Neuronal stem cell (in vitro differentiated cells): ENCODE results near the gene SUCLG2.

ENCODE experiments used
- DNase-seq: peaks from one replicate; pipeline ENCODE4 v3.0.0-alpha.2; 2013; ENCODE audit warnings: low spot score
- H2AFZ ChIP-seq: one replicate; pipeline ENCODE4 v1.6.1; 2013; ENCODE audit warnings: mild to moderate bottlenecking, low read length, inconsistent platforms
- H2AK5ac ChIP-seq: 2 replicates; pipeline ENCODE4 v1.6.1; 2013; ENCODE audit warnings: low read depth, mild to moderate bottlenecking, inconsistent platforms, low read length, moderate library complexity, mixed read lengths
- H2BK120ac ChIP-seq: 2 replicates; pipeline ENCODE4 v1.6.1; 2013; ENCODE audit warnings: low read depth, mild to moderate bottlenecking, inconsistent platforms, low read length, moderate library complexity, mixed read lengths
- H2BK12ac ChIP-seq: one replicate; pipeline ENCODE4 v1.6.1; 2013; ENCODE audit warnings: low read length, inconsistent platforms
- H2BK15ac ChIP-seq: 2 replicates; pipeline ENCODE4 v1.6.1; 2013; ENCODE audit warnings: mild to moderate bottlenecking, low read length, inconsistent platforms, mixed read lengths
- H2BK5ac ChIP-seq: one replicate; pipeline ENCODE4 v1.6.1; 2013; ENCODE audit warnings: inconsistent platforms, mild to moderate bottlenecking, low read length, moderate library complexity
- H3K14ac ChIP-seq: one replicate; pipeline ENCODE4 v1.6.1; 2013; ENCODE audit warnings: low read length, inconsistent platforms
- H3K18ac ChIP-seq: 2 replicates; pipeline ENCODE4 v1.6.1; 2013; ENCODE audit warnings: low read length, inconsistent platforms
- H3K23ac ChIP-seq: 2 replicates; pipeline ENCODE4 v1.6.1; 2013; ENCODE audit warnings: low read depth, mild to moderate bottlenecking, mixed read lengths, low read length, inconsistent platforms; ENCODE audit not compliant: poor library complexity
- H3K27ac ChIP-seq: replicated peaks from 3 replicates; pipeline ENCODE4 v1.5.1; 2013; ENCODE audit warnings: low read length, inconsistent platforms
- H3K27me3 ChIP-seq, 3 experiments: 2 replicates each; pipeline ENCODE4 v1.6.1; 2013; ENCODE audit warnings: low read length in 3 of 3, mild to moderate bottlenecking in 2 of 3, inconsistent platforms in 1 of 3, low read depth in 1 of 3, mixed read lengths in 1 of 3, moderate library complexity in 1 of 3; ENCODE audit not compliant: control insufficient read depth in 3 of 3, insufficient read depth in 3 of 3
- H3K36me3 ChIP-seq, 2 donors: replicated peaks in 1 of 2; 2 replicates each; pipeline ENCODE4 v1.6.1; 2013; ENCODE audit warnings: low read length in 2 of 2; ENCODE audit not compliant: control insufficient read depth in 2 of 2, insufficient read depth in 2 of 2
- H3K4ac ChIP-seq: 2 replicates; pipeline ENCODE4 v1.6.1; 2013; ENCODE audit warnings: inconsistent platforms, mild to moderate bottlenecking, low read length, moderate library complexity
- H3K4me1 ChIP-seq, 2 donors: 1 replicate in 1 of 2; 2 replicates in 1 of 2; pipeline ENCODE4 v1.6.1; 2013; ENCODE audit warnings: low read length in 2 of 2, low read depth in 1 of 2; ENCODE audit not compliant: control insufficient read depth in 2 of 2, insufficient read depth in 1 of 2
- H3K4me2 ChIP-seq: one replicate; pipeline ENCODE4 v1.6.1; 2013; ENCODE audit warnings: mild to moderate bottlenecking, low read length, inconsistent platforms; ENCODE audit not compliant: insufficient read depth, poor library complexity, severe bottlenecking
- H3K4me3 ChIP-seq, 2 donors: 2 replicates each; pipeline ENCODE4 v1.5.1; 2013; ENCODE audit warnings: low read length in 2 of 2, mild to moderate bottlenecking in 2 of 2, inconsistent platforms in 1 of 2, moderate library complexity in 1 of 2
- H3K79me1 ChIP-seq: one replicate; pipeline ENCODE4 v1.6.1; 2013; ENCODE audit warnings: low read depth, mild to moderate bottlenecking, inconsistent platforms, low read length, moderate library complexity
- H3K9ac ChIP-seq: one replicate; pipeline ENCODE4 v1.6.1; 2013; ENCODE audit warnings: mild to moderate bottlenecking, low read depth, low read length, inconsistent platforms; ENCODE audit not compliant: poor library complexity
- H3K9me3 ChIP-seq, 2 donors: replicated peaks in 1 of 2; 2 replicates each; pipeline versions ENCODE3 to v1.6.1; 2013; ENCODE audit warnings: low read length in 2 of 2, mild to moderate bottlenecking in 2 of 2, inconsistent platforms in 1 of 2, low read depth in 1 of 2, mixed read lengths in 1 of 2, moderate library complexity in 1 of 2; ENCODE audit not compliant: control insufficient read depth in 2 of 2, insufficient read depth in 1 of 2
- H4K8ac ChIP-seq: one replicate; pipeline ENCODE4 v1.6.1; 2013; ENCODE audit warnings: low read depth, mild to moderate bottlenecking, inconsistent platforms, low read length, moderate library complexity
- H4K91ac ChIP-seq: one replicate; pipeline ENCODE4 v1.6.1; 2013; ENCODE audit warnings: low read length, low read depth, mild to moderate bottlenecking, inconsistent platforms; ENCODE audit not compliant: poor library complexity
- WGBS, 2 donors: extraction: QIAGEN DNeasy Blood & Tissue Kit; methylation state at CpG; one replicate each; pipeline ENCODE4 v1.1.7; 2013; ENCODE audit warnings: missing lambda C conversion rate in 2 of 2, mixed read lengths in 1 of 2; ENCODE audit not compliant: insufficient read length in 2 of 2, insufficient replicate concordance in 1 of 2; ENCODE audit errors: extremely low coverage in 2 of 2; 5-methylcytosine and 5-hydroxymethylcytosine counted together

The SUCLG2 gene

GRCh38 chr3:67564973-67565372 lies 89.4 kb downstream of the SUCLG2 start:
- peaks cover 0 to 4% of the 10 kb centered on the region in 2 donors for H3K9me3 ChIP-seq
- no peak overlapping the region for H3K23ac ChIP-seq
- no peak for DNase-seq
- no peak overlapping the region for H2BK120ac ChIP-seq
- no peak overlapping the region for H2BK5ac ChIP-seq
- no peak overlapping the region for H2BK12ac ChIP-seq
- H3K4me1 ChIP-seq = peaks cover 0 to 4% of the 10 kb centered on the region in 2 donors
- H4K8ac ChIP-seq = no peak overlapping the region
- no peak overlapping the region for H3K4me2 ChIP-seq
- no peak overlapping the region for H3K18ac ChIP-seq
- no peak overlapping the region for H3K9ac ChIP-seq
- no peak overlapping the region for H3K4ac ChIP-seq
- H2AK5ac ChIP-seq = no peak overlapping the region
- WGBS, 2 donors = no CpG with 5 or more reads among the region's 1 CpG
- H2AFZ ChIP-seq = no peak overlapping the region
- no peak overlapping the region for H4K91ac ChIP-seq
- H3K4me3 ChIP-seq = no peak overlapping the region
- no peak overlapping the region for H2BK15ac ChIP-seq
- H3K14ac ChIP-seq = no peak overlapping the region
- H3K27ac ChIP-seq = no peak overlapping the region
- no peaks in the 10 kb centered on the region for H3K27me3 ChIP-seq
- no peaks in the 10 kb centered on the region for H3K36me3 ChIP-seq
- H3K79me1 ChIP-seq = no peaks in the 10 kb centered on the region

- H3K4me1 ChIP-seq = peaks cover 0 to 4% of the 10 kb centered on the region in 2 donors
- H3K27me3 ChIP-seq = no peaks in the 10 kb centered on the region
These were observed 90.4 kb downstream of the SUCLG2 start for GRCh38 chr3:67564008-67564407.

GRCh38 chr3:67561667-67562394 lies 92.6 kb downstream of the SUCLG2 start:
- Histone ChIP-seq H2BK5ac (no peak overlapping the region), H4K8ac (no peak overlapping the region), H3K27ac (no peak overlapping the region), H3K27me3 (no peaks in the 10 kb centered on the region), H3K4me2 (no peak overlapping the region), H3K18ac (no peak overlapping the region), H3K4me1 (no peaks in the 10 kb centered on the region), H2AK5ac (no peak overlapping the region), H3K4me3 (no peak overlapping the region), H3K36me3 (no peaks in the 10 kb centered on the region), H4K91ac (no peak overlapping the region), H3K23ac (no peak overlapping the region), H2BK120ac (no peak overlapping the region), H3K14ac (no peak overlapping the region), H2BK12ac (no peak overlapping the region), H3K9ac (no peak overlapping the region), H3K79me1 (no peaks in the 10 kb centered on the region), H3K4ac (no peak overlapping the region), H2BK15ac (no peak overlapping the region), H3K9me3 (no peaks in the 10 kb centered on the region), H2AFZ (no peak overlapping the region)
- DNase-seq = no peak
- no CpG with 5 or more reads among the region's 2 CpGs for WGBS, 2 donors

More at GRCh38 chr3:67564008-67564407, 90.4 kb downstream of the SUCLG2 start:
- H3K9me3 ChIP-seq = no peaks in the 10 kb centered on the region
- H2AK5ac ChIP-seq = no peak overlapping the region
- no peak overlapping the region for H3K27ac ChIP-seq
- no peak overlapping the region for H2BK12ac ChIP-seq
- H3K18ac ChIP-seq = no peak overlapping the region
- H3K14ac ChIP-seq = no peak overlapping the region
- no peak overlapping the region for H4K8ac ChIP-seq
- no peak overlapping the region for H2BK5ac ChIP-seq
- H4K91ac ChIP-seq = no peak overlapping the region
- H3K4ac ChIP-seq = no peak overlapping the region
- H2AFZ ChIP-seq = no peak overlapping the region
- no peak overlapping the region for H3K4me3 ChIP-seq
- no peak overlapping the region for H2BK120ac ChIP-seq
- DNase-seq = no peak
- no peaks in the 10 kb centered on the region for H3K36me3 ChIP-seq
- H3K9ac ChIP-seq = no peak overlapping the region
- no peak overlapping the region for H3K4me2 ChIP-seq
- H3K79me1 ChIP-seq = no peaks in the 10 kb centered on the region
- no CpG with 5 or more reads among the region's 3 CpGs for whole genome bisulfite sequencing, 2 donors
- H3K23ac ChIP-seq = no peak overlapping the region
- H2BK15ac ChIP-seq = no peak overlapping the region

GRCh38 chr3:67561266-67561665 lies 93.1 kb downstream of the SUCLG2 start:
- H4K91ac ChIP-seq = no peak overlapping the region
- no peaks in the 10 kb centered on the region for H3K4me1 ChIP-seq
- H3K9me3 ChIP-seq = no peaks in the 10 kb centered on the region
- H3K9ac ChIP-seq = no peak overlapping the region
- H4K8ac ChIP-seq = no peak overlapping the region
- H3K18ac ChIP-seq = no peak overlapping the region
- no peak overlapping the region for H3K14ac ChIP-seq
- no peak overlapping the region for H3K23ac ChIP-seq
- no peak overlapping the region for H2AK5ac ChIP-seq
- H2BK15ac ChIP-seq = no peak overlapping the region
- H3K27ac ChIP-seq = no peak overlapping the region
- no CpG with 5 or more reads among the region's 1 CpG for WGBS, 2 donors
- H3K4ac ChIP-seq = no peak overlapping the region
- H3K4me2 ChIP-seq = no peak overlapping the region
- no peak overlapping the region for H2BK12ac ChIP-seq
- no peaks in the 10 kb centered on the region for H3K36me3 ChIP-seq
- H2BK5ac ChIP-seq = no peak overlapping the region
- no peak for DNase-seq
- H3K4me3 ChIP-seq = no peak overlapping the region
- H3K27me3 ChIP-seq = no peaks in the 10 kb centered on the region
- no peaks in the 10 kb centered on the region for H3K79me1 ChIP-seq
- no peak overlapping the region for H2AFZ ChIP-seq
- no peak overlapping the region for H2BK120ac ChIP-seq
